CD4-positive, alpha-beta T cell treated with Interleukin-17A for 1 hour (primary cell): Measurements from ENCODE around the gene PLCD3.

ENCODE experiments used
- DNase-seq: peaks from one replicate; pipeline ENCODE4 v3.0.0-alpha.2; 2020

The PLCD3 gene

DNA sequence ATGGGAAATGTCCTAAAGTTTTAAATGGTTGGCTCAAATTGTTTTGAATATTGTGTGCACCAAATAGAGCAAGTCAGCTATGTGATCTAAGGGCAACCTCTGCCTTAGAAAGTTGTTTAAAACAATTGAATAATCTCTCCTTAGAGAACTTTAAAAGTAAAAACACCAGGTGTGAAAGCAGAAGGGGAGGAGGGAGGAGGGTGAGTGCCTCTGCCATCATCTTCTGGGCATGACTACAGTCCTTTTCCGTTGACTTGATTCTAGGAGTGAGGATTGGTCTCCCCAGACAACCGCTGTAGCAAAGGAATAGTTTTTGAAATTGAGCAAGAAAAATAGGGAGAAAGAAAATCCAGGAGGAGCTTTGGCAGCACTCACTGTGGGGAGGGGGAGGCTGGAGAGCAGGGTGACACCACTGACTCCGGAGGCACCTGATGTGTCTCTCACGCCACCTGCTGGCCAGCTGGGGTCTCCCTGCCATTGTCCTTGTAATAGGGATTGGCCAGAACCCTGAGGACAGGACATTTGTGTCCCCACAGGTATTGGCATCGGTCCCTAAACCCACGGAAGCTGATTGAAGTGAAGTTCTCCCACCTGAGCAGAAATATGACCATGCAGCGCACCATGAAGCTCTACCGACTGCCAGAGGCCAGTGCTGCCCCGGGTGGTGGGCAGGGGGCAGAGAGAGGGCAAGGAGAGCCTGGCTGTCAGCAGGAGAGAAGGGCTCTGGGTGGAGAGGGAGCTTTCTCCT, 33.3 kb downstream of the PLCD3 start:
- DNase-seq: peak; percentile 73

GRCh38 chr17:45098081-45098868, 34.0 kb downstream of the PLCD3 start:
- DNase-seq: no peak

DNA sequence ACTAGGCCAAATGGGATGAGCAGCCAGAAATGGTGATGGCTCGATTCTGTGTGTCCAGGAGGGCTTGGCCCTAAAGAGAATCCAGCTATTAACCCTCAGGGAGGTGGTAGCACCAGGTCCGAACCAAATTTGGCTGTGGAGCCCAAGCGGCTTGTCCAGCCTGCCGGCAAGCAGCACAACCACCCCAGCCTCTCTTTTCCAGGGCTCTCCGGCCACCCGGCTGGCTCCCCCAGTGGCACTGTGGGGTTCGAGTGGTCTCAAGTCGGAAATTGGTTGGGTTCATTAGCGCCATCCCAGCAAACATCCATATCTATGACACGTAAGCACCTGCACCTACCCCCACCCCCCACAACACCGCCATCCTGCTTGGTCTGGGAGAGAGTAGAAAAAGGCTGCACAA, 35.4 kb downstream of the PLCD3 start:
- no peak for DNase-seq

- peak; percentile 10 for DNase-seq
Measured at GRCh38 chr17:45096141-45096540, 36.2 kb downstream of the PLCD3 start.

GRCh38 chr17:45093444-45094110, 38.7 kb downstream of the PLCD3 start:
- no peak for DNase-seq

GRCh38 chr17:45092911-45093430, 39.3 kb downstream of the PLCD3 start:
- DNase-seq: no peak

- DNase-seq: no peak
Measured at GRCh38 chr17:45091778-45092425, 40.4 kb downstream of the PLCD3 start.

GRCh38 chr17:45090711-45091110, 41.6 kb downstream of the PLCD3 start:
- no peak for DNase-seq

- DNase-seq: no peak
Measured at GRCh38 chr17:45088741-45089140, 43.6 kb downstream of the PLCD3 start.

GRCh38 chr17:45087978-45088377, 44.3 kb downstream of the PLCD3 start:
- DNase-seq: no peak

DNA sequence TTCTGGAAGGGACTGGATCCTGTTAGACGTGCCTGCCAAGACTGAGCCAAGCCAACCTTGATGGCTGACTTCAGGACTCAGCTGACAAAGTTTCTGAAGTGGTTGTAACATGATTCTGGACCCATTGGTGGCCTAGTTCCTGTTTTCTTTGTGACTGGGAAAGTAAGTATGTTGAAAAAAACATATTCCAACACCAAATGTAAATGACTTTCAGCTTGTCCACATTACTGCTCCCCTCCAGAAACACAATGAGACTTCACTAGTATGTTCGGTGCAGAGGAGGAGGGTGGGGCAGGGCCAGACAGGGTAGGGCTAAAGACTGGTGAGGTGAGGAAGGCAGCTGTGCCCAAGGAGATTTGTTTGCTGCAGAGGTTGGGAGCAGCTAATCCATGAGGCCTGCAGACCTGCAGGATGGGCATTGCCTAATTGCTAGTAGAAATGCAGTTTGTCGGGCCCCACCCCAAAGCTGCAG, 44.8 kb downstream of the PLCD3 start:
- DNase-seq: no peak

- DNase-seq: no peak
Measured at GRCh38 chr17:45086865-45087503, 45.3 kb downstream of the PLCD3 start.

DNA sequence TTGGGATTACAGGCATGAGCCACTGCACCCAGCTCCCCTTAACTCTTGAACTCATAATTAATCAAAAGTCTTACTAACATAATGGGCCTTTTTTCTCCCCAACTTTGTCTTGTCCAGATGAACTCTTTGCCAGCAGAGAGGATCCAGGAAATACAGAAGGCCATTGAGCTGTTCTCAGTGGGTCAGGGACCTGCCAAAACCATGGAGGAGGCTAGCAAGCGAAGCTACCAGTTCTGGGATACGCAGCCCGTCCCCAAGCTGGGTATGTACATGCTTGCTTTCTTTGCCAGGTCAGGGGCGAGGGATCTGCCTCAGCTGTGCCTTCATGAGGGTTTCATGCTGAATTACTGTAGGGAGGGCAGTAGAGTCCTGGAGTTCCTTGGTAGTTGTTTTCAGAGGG, 45.9 kb downstream of the PLCD3 start:
- DNase-seq: no peak

DNA sequence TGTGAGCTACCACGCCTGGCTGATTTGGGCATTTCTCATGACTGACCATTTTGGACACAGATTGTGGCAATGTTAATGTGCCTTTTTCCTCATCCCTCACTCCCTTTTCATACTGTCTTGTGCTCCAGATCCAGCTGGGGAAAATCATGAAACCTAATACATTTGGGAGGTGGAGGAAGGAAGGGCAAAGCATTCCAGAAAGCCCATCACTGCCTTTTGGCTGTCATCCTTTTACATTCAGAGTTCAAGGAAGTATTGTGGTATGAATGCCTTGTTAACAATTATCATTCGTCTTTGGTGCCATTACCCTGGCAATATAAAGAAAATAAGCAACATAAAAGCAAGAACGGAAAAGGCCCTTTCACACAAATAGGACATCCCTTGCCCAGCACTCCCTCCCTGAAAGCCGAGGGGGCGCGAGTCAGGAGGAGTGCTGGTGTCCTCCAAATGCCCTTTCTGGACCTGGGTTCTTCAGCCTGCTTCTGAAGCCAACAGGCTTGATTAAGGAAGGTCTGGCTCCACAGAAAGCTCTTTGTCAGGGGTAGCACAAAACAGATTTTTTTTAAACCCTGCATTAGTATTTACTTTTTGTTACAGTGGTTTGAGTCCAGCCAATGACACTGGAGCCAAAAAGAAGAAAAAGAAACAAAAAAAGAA, 51.1 kb downstream of the PLCD3 start:
- no peak for DNase-seq

GRCh38 chr17:45077643-45078042, 54.7 kb downstream of the PLCD3 start:
- peak; percentile 11 for DNase-seq

- DNase-seq: no peak
Measured at GRCh38 chr17:45073414-45074070, 58.8 kb downstream of the PLCD3 start.

DNA sequence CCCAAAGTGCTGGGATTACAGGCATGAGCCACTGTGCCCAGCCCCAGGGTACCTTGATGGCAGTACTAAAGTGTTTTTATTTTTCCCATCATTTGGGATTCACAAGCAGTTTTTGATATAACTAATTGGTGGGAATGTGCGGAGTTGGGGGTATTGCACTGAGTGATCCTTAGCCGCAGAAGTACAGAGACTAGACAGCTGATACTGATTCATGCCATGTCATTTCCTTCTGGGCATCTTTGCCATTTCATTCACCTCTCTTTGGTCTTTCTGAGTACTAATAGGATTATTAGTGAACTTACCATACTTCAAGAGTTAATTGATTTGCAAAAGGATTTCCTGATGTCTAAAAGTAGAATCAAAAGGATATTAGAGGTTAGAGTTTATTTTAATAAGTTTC, 61.5 kb downstream of the PLCD3 start:
- DNase-seq: no peak

DNA sequence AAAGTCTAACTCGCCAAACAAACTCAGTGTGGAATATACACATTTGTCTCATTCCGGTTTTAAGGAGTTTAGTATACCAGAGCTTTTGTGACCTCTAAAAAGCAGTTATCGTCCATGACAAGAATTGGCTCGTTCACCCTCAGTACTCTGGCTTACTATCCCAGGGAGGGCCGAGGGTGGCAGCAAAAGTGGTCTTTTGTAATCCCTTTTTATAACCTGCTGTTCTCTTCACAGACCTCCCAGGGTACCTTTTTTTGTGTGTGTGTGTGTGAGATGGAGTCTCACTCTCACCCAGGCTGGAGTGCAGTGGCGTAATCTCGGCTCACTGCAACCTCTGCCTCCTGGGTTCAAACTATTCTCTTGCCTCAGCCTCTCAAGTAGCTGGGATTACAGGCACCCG, 62.3 kb downstream of the PLCD3 start:
- DNase-seq: no peak

- no peak for DNase-seq
Measured at GRCh38 chr17:45067637-45068036, 64.7 kb downstream of the PLCD3 start.

DNA sequence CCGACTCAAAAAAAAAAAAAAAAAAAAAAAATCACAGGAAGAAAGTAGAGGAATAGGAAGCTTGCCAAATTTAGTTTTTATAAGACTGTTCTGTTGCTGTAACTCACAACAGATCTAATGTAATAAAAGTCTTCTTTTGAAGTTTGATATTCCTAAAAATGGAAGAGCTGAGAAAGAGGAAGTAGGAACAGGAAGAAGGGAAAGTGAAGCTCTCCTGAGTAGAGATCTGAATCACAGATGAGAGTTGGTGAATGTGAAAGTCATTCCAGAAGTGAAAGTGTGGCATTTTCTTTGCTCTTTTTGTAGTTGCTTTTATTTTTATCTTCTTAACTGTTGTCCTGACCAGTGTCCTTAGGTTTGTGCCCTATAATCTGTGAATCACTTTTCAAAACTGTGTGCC, 69.1 kb downstream of the PLCD3 start:
- DNase-seq: no peak

- no peak for DNase-seq
Measured at GRCh38 chr17:45061606-45062205, 70.6 kb downstream of the PLCD3 start.
